Stimulated activated CD8-positive, alpha-beta memory T cell treated with anti-CD3 and anti-CD28 coated beads, Interleukin-7, amount 100 ng/mL, for 24 hours (primary cell): Measurements from ENCODE around the gene UNC80.

Experiments
- DNase-seq: peaks from one replicate; pipeline ENCODE4 v3.0.0-alpha.2; 2020; ENCODE audit warnings: low read depth

Gene UNC80

GRCh38 chr2:210028178-210028577, 256.5 kb downstream of the UNC80 start:
- no peak for DNase-seq

GRCh38 chr2:210034087-210034683, 262.6 kb downstream of the UNC80 start:
- DNase-seq = no peak

DNA sequence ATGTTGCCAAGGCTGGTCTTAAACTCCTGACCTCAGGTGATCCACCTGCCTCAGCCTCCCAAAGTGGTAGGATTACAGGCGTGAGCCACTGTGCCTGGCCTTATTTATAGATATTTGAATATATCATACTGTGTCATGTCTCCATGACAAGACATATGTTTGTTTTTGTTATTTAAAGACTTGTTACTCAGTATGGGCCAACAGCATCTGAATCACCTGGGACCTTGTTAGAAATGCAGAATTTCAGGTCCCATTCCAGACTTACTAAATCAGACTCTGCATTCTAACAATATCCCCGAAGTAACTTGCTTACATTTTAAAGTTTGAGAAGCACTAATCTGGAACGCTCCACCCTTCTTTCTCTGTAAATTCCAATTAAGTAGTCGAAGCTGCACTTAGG, 264.0 kb downstream of the UNC80 start:
- DNase-seq = no peak

- no peak for DNase-seq
Measured at GRCh38 chr2:210038078-210038477, 266.4 kb downstream of the UNC80 start.

GRCh38 chr2:210046851-210047500, 275.3 kb downstream of the UNC80 start:
- no peak for DNase-seq
